Kidney epithelial cell (primary cell): ENCODE data around the gene CPA4. TPM values are rescaled to one million over a fixed set of nuclear protein-coding genes. Genes with fewer than 3 reads are reported as not detected.

Experiments
- DNase-seq: peaks from one replicate; pipeline ENCODE4 v3.0.0-alpha.2; 2010; ENCODE audit warnings: low read depth
- H3K27me3 ChIP-seq: 2 replicates; pipeline ENCODE4 v1.6.0; 2011; ENCODE audit warnings: low read length; ENCODE audit not compliant: control insufficient read depth, insufficient read depth
- H3K36me3 ChIP-seq: 2 replicates; pipeline ENCODE4 v1.5.1; 2011; ENCODE audit warnings: low read length; ENCODE audit not compliant: control insufficient read depth, insufficient read depth
- H3K4me3 ChIP-seq: 2 replicates; pipeline ENCODE4 v1.5.1; 2011; ENCODE audit warnings: low read depth, mild to moderate bottlenecking, control low read depth, low read length
- total RNA-seq: library from RNA; depleted of rRNA; stranded (reverse); fragments of >200 nt; gene quantifications from 2 replicates; pipeline ENCODE4 v1.2.3, GENCODE V29; 2015
- TF ChIP-seq, protein P1 (sequence below): IDR thresholded peaks from 2 replicates; pipeline ENCODE4 v1.5.1; 2011; ENCODE audit warnings: mild to moderate bottlenecking, moderate library complexity, low read length, control low read depth, inconsistent platforms; ENCODE audit not compliant: insufficient read depth, poor library complexity, severe bottlenecking

Gene CPA4
- total RNA-seq, 1 donor from 2014 or later: 0.25 TPM

DNA sequence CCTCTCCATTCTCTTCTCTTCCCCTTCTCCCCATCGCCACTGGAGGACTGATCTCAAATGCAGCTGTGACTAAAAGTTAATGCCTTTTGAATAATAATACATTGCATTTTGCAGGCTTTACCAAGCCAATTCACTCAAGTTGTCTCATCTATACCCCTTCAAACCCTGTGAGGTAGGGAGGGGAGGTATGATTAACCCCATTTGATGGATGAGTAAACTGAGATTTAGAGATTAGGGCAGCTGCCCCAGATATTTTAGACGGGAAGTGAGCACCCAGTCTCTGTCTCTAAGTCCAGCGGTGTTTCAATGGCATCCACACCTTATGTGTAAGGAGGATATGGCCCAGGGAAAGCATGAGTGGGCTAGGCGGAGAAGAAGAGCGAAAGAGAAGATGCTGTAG is 52.8 kb downstream of the CPA4 start:
- DNase-seq: no peak
- Histone ChIP-seq H3K27me3 (no peaks in the 10 kb centered on the region), H3K36me3 (no peaks in the 10 kb centered on the region), H3K4me3 (no peak overlapping the region)
- TF ChIP-seq, protein P1, sequence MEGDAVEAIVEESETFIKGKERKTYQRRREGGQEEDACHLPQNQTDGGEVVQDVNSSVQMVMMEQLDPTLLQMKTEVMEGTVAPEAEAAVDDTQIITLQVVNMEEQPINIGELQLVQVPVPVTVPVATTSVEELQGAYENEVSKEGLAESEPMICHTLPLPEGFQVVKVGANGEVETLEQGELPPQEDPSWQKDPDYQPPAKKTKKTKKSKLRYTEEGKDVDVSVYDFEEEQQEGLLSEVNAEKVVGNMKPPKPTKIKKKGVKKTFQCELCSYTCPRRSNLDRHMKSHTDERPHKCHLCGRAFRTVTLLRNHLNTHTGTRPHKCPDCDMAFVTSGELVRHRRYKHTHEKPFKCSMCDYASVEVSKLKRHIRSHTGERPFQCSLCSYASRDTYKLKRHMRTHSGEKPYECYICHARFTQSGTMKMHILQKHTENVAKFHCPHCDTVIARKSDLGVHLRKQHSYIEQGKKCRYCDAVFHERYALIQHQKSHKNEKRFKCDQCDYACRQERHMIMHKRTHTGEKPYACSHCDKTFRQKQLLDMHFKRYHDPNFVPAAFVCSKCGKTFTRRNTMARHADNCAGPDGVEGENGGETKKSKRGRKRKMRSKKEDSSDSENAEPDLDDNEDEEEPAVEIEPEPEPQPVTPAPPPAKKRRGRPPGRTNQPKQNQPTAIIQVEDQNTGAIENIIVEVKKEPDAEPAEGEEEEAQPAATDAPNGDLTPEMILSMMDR: no peak

DNA sequence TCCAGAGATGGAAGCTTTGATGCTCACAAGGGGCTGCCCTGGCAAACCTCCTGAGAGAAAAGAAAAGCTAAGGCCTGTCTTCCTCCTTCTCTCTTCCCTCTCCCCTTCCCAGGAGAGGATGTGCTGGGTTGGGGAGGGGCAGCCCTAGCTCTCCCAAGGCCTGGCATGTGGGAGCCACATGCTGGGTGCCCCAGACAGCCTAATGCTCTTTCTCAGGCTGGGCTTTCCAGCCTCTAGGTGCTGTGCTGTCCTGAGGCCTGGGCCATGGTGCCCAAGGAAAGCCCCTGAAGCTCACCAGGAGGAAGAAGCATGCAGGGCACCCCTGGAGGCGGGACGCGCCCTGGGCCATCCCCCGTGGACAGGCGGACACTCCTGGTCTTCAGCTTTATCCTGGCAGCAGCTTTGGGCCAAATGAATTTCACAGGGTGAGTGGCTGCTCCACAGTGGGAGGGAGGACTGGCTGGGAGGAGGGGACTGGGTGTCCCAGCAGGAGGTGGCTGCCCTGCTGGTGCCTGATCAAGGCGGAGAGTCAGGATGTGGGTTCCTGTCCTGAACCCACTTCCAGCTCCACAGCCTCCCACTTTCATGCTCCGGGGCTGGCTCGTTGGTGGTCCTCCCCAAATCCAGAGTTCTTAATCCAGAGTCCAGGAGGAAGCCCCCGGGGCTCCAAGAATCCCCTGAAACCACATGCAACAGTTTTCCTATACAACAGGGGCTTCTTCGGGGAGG is 53.4 kb downstream of the CPA4 start:
- H3K36me3 ChIP-seq: no peaks in the 10 kb centered on the region

DNA sequence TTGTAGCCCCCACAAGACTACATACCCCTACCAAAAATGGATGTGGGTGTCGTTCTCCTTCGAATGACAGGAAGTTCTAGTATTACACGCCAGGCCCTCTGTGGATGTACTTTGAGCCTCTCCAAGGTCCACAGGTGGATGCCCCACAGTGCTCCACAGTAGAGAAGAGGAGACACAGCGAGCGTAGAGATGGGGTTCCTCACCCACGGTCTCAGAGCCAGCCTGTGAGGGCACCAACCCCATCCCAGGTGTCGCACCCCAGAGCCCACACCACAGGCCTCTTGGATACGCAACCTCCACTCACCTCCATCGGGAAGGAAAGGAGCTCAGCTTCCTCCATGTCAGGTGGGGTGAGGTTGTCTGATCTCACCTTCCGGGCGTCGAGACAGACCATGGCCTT is 54.0 kb downstream of the CPA4 start:
- Histone ChIP-seq H3K27me3 (no peaks in the 10 kb centered on the region), H3K36me3 (no peaks in the 10 kb centered on the region), H3K4me3 (no peak overlapping the region)
- no peak for DNase-seq
- TF ChIP-seq, protein P1: no peak

More for the DNA sequence above, 53.4 kb downstream of the CPA4 start:
- TF ChIP-seq, protein P1: no peak
- no peak for DNase-seq
- Histone ChIP-seq H3K27me3 (no peaks in the 10 kb centered on the region), H3K4me3 (no peak overlapping the region)

DNA sequence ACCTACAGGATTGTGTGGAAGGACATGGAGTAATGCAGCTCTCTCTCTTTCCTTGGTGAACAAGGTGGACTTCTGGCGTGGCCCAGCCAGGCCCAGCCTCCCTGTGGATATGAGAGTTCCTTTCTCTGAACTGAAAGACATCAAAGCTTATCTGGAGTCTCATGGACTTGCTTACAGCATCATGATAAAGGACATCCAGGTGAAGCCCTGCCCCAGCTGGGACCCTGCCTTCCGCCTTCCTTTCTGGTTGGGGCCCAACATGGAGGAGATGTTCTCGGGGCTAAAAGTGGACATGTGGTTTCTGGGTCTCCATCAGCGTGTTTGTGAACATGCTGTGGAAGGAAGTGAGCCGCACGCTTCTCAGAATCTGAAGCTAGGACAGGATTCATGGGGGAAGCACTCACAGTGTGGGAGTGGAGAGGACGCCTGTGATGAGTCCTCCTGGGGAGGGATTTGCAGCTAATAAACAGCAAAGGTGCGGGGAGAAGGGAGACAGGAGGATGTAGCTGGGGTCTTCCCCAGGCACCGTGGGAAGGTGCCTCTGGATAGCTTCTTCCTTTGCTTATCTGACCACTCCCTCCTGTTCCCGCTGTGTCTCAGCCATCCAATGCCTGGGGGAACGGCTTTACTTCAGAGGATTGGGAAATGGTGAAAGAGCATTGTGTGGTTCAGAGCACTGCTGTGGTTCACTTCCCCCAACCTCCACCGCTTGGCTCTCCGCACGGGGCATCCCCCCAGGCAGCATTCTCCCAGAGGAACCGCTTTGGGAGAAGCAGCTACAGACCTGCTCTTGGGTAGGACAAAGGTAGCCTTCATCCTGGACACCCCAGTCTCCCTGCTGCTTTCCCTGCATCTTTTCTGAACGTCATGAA is 57.2 kb downstream of the CPA4 start:
- Histone ChIP-seq H3K27me3 (no peaks in the 10 kb centered on the region), H3K36me3 (no peaks in the 10 kb centered on the region), H3K4me3 (no peak overlapping the region)
- no peak for DNase-seq
- TF ChIP-seq, protein P1: no peak

DNA sequence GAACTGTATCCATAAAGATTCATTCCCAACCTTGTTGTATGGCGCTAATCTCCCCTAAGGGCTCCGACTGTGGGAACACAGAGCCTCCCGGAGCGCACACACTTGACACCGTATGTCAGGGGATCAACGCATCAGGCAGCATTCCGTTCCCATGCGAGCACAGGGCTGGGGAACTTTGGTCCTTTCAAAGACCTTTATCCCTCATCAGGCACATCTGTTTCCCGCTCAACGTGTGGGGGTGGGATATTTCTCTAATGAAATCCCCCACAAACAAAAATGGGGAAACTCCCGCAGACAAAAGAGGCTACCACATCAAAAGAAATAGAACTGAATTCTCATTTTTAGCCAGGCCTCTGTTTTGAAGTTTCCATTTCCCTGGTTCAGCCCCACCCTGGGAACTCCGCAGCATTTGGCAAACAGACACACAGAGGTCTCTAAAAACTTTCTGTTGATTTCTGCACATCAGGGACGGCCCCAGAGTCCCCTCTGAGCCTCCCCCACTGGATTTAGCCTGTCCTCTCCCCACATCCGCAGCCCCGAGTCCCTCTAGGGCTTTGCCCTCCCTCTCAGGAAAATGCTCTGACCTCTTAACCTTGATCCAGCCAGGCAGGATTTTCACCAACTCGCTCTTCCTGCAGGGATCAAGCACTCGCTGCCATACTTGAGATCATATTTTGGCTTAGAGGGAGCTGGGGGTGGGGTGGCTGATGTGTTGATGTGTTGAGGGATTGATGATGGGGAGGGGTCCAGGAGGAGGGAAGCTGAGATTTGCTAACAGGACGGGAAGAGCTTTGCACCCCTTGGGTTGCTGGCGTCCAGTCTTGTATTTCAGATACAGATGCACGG is 58.2 kb downstream of the CPA4 start:
- DNase-seq: no peak
- H3K27me3 ChIP-seq: no peaks in the 10 kb centered on the region
- TF ChIP-seq, protein P1: no peak
- no peaks in the 10 kb centered on the region for H3K36me3 ChIP-seq
- H3K4me3 ChIP-seq: no peak overlapping the region
